Activated CD8-positive, alpha-beta memory T cell treated with anti-CD3 and anti-CD28 coated beads, Interleukin-2, amount 50 U/mL, for 48 hours (primary cell): ENCODE measurements around the gene EHBP1.

Source experiments
- DNase-seq: peaks from one replicate; pipeline ENCODE4 v3.0.0-alpha.2; 2020

Gene EHBP1

DNA sequence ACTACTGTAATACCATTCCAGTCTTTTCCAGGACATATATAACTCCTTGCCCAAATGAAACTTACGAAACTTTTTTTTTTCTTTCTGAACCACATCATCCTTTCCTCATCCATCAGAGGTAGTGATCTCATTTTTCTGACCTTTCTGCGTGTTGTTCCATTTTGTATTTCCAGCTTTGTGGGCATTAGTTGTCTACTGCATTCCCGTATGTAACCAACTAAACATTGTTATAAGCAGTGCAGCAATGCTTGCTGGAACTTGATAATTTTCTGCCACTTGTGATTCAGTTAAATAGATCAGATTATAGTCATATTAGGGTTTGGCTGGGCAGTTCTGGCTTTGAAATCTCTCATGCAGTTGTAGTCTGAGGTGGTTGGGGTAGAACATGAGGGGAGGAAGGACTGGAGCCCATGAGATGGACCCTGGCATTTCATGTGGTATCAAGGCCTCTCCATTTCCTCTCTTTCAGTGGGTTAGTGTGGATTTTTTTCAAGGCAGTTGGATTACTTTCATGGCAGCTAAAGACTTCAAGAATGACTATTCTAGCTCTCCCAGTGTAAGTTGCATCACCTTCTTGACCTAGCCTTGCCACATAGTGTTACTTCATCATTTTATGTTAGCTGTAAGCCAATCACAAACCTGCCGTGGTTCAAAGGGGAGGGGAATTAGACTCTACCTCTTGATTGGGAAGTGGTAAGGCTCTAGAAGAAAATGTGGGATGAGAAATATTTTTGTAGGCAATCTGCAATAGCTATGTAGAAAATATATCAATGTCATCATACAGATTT is 80.5 kb downstream of the EHBP1 start:
- DNase-seq, result no peak

DNA sequence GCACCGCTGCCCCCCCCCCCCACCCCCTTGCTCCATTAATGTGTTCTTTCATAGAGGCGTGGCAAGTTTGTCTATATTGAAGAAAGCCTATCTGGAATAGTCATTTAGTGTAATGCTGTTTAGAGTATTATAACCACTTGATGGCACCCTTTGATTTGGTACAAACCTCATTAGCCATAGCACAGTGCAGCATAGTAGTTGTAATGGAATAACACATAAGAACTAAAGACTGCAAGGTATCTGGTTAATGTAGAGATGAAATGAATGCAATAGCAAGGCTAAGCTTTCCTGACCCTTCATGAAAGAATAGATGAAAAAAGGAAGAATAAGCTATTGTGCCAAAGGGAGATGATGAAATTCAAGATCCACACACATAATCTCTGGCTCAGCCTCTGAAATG is 81.9 kb downstream of the EHBP1 start:
- DNase-seq, result no peak

DNA sequence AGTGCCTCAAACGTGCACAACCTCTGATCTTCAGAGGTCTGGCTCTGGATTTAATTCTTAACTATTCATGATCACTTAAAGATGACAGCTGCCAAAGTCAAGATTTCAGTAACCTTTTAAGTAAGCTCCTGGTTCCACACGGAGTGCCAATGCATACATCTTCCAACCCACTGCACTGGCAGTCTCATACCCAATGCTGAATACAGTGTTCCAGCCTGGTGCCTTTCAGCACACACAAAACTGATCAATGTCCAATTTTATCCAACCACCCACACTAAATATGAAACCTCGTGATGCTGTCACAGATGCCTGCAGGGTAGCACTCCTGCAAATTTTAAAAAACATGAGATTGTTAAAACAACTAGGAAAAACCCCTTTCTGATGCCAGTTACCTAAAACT is 84.0 kb downstream of the EHBP1 start:
- DNase-seq, result no peak

DNA sequence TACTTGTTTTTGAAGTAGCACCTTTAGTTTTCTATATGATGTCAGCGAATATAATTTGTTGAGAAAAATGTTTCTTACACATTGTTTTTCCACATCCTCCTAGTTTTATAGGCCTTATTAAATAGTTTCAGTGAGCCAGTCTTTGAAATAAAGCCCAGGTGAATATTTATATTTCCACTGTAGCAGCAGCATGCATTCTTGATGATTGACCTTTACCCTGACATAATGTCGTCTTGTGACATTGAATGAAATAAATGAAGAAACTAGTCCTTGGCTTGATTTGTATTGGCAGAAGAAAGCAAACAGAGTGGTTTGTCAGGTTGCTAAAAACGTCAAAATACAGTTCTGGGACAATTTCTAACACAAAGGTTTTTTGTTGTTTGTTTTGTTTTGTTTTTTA is 84.4 kb downstream of the EHBP1 start:
- no peak for DNase-seq

DNA sequence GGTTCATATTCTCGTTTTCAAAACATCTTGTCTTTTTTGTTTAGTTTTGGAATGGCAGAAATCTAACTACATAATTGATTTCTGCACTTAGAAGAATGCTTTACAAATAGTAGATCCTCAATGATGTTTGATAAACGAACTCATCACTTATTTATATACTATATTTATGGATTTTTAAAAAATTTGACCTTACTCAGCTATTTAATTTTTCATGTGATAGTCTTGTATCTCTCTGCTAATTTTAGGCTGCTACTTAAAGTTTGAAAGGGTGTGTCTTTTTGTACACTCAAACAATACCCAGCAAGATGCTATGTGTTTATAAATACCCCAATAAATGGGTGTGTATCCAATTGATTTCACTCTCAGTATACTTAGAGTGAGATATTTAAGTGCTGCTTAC is 86.9 kb downstream of the EHBP1 start:
- no peak for DNase-seq

DNA sequence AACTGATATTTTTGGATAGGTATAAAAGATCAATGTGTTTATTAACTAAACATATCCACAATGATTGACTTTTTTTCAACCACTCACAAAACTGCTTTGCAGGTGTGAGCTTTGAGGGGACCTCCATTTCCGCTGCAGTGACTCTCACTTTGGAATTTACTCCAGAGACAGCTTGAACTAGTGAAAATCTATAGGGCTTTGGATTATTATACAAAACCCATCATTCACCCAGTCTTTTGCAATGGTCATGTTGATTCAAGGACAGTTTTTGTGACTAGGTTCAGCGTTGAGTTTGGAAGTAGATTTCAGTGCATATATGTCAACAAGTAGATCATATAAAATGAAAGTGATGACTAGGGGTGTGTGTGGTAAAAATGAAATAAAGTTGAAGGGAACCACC is 87.7 kb downstream of the EHBP1 start:
- DNase-seq, result no peak

DNA sequence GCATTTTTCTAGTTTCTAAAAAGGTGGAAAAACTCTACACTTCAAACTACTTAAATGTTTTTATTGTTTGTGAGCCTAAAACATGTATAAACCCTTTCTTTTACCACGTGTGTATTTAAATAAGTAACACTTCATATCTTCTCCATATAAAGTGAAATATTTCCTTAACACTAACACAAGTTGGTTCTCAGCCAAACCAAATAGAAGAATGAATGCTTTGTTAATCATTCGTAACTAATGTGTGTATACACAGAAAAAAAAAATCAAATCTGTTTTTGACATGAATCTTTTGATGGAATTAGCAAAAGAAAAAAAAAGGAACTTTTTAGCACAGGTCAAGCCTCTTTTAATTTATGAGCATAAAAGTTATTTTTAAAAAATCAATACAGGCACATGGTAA is 89.3 kb downstream of the EHBP1 start:
- no peak for DNase-seq

DNA sequence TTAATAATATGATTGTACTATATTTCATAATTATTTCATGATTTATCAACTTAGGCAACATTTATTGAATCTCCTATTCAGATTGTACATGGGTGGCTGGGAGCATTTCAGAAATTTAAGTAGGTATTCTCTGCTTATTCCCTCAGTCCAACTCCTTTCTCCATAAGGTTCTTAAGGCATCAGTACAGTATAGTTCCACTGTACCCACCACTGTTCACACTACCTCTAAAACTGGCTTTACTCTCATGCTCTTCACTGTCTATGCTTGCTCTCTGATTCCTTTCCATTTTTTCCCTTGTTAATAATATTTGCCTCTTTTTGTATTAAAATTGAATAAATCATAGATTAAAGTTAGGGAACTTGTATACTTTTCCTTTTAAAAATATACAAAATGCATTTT is 89.8 kb downstream of the EHBP1 start:
- DNase-seq, result no peak

DNA sequence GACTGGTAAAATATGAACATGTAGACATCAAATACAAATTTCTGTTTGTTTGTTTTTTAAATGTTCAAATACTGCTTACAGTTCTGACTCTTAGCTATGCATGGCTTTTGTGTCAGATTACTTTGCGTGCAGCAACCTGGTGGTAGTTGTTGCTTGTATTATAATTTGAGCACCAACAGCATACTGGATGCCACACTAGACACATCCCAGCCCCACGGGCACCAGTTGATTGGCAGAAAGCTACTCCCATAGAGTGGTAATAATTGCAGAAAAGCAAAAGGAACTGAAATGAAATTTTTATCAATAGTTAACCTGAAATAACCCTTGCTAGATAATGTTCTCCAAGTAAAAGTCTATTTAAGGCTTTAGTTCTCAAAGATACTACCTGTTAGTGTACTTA is 91.6 kb downstream of the EHBP1 start:
- DNase-seq, result no peak

DNA sequence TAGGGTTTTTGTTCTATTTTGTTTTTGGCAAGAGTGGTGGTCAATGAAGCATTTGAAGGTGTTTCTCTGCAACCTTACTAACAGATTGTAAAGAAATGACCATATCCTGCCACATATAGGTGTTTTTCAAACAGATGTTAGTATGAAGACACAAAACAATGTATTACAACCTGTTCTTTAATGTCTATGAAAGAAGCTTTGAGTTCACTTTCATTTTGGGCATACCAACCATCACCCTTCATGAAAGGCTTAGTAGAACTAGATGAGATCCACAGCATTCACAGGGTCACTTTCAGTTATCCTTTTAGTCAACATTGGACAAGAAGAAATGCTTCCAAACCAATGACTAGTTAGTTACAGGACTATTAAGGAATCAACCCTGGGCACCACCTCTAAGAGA is 95.1 kb downstream of the EHBP1 start:
- no peak for DNase-seq

DNA sequence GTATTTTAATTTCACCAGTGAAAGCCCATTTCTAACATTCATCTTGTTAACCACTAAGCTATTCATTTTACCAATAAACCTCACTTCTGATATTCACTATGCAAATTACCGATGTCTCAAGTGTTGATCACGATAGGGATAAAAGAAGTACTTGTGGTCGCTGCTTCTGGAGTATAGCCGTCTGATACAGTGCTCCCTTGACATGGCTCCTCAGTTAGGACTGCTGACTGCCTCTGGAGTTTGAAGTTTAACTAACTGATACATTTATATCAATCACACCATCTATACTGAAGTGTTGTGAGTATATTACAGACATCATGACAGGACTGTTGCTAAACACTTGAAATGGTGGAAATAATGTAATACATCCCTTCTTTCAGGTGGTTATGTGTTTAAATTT is 95.6 kb downstream of the EHBP1 start:
- no peak for DNase-seq

DNA sequence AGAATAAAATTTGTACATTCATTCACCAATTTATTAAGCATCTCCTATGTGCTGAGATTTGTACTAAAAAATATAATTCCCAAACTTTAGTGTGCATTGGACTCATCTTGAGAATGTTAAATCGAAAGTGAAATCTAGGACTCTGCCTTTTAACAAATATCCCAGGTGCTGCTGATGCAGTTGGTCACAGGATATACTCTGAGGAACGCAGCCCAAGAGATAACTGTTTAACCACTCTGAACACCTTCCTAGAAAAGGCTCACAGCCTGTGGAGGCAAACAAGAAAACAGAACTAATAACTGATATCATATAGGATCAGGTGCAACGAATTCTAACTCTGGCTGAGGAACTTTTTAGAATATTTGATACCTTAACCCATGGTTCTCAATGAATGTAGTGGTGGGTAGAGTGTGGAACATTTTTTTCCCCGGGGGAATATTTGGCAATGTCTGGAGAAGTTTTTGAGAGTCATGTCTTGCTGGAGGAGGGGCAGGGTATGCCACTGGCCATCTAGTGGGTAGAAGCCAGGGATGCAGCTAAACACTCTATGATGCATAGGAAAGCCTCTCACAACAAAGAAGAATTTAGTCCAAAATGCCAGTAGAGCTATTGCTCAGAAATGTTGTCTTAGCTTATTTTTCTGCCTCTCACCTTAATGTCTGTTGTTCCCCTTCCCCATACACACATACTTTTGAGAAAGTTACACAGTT is 96.5 kb downstream of the EHBP1 start:
- DNase-seq, result no peak

DNA sequence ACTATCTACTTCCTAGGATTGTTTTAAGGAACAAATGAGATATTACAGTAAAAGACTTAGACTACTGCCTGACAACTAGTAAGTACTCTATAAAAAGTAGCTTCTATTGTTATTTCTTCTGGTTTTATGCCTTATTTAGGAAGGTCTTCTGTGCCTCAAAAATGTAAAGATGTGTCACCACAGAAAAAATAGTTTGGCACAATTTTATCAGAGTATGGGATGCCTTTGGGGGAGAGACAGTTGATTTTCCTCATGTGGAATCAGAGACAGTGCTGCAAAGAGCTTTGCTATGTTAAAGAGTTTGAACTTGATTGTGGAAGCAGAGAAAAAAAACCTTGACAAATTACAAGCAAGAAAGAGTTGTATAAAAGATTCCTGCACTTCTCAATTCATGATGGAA is 98.4 kb downstream of the EHBP1 start:
- DNase-seq, result no peak

DNA sequence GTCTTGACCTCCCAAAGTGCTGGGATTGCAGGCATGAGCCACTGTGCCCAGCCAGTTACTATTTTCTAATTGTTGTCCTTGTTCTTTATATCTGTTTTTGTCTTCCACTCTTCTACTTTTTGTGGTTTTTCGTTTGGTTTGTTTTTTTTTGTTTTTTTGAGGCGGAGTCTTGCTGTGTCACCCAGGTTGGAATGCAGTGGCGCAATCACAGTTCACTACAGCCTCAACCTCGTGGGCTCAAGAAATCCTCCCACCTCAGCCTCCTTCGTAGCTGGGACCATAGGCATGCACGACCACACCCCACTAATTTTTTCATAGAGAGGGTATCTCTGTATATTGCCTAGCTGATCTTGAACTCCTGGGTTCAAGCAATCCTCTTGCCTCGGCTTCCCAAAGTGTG is 100.7 kb downstream of the EHBP1 start:
- DNase-seq, result no peak

DNA sequence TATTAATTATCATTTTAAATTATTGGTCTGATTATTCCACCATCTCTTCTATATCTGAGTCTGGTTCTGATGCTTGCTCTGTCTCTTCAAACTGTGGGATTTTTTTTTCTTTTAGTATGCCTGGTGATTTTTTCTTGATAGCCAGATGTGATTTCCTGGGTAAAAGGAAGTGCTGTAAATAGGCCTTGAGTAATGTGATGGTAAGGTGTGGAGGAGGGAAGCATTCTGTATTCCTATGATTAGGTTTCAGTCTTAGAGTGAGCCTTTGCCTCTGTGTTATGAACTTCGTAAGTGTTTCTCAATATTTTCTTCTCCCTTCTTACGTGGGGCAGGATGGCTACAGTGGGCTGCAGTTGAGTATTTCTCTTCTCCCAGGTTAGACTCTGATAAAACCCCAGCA is 103.0 kb downstream of the EHBP1 start:
- DNase-seq, result no peak

DNA sequence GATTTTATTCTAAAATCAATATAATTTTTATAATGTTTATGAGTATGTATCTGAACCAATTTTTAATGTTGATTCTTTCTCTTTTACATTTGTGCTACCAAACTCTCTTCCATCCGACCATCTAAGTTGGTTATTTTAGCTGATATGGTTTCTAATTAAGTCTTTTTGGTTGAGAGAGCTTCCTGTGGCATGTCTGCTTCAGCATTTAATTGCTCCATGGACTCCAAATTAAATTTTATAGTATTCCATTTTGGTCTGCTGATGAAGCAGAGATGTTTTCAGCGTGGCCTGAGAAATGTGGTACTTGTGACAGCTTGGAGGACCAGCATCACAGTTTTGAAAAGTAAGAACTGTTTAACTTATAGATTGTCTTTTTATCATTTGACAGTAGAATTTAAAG is 105.6 kb downstream of the EHBP1 start:
- DNase-seq, result no peak

DNA sequence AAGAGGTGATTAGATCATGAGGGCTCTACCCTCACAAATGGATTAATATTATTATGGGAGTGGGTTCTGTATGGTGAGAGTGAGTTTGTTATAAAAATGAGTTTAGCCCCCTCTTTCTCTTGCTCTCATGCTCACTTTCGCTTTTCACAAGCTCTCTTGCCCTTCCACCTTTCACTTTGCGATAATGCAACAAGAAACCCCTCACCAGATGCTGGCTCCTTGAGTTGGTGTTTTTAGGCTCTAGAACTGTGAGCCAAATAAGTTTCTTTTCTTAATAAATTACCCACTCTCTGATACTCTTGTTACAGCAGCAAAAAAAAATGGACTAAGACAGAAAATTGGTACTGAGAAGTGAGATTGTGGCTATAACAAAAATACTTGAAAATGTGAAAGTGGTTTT is 106.5 kb downstream of the EHBP1 start:
- no peak for DNase-seq

DNA sequence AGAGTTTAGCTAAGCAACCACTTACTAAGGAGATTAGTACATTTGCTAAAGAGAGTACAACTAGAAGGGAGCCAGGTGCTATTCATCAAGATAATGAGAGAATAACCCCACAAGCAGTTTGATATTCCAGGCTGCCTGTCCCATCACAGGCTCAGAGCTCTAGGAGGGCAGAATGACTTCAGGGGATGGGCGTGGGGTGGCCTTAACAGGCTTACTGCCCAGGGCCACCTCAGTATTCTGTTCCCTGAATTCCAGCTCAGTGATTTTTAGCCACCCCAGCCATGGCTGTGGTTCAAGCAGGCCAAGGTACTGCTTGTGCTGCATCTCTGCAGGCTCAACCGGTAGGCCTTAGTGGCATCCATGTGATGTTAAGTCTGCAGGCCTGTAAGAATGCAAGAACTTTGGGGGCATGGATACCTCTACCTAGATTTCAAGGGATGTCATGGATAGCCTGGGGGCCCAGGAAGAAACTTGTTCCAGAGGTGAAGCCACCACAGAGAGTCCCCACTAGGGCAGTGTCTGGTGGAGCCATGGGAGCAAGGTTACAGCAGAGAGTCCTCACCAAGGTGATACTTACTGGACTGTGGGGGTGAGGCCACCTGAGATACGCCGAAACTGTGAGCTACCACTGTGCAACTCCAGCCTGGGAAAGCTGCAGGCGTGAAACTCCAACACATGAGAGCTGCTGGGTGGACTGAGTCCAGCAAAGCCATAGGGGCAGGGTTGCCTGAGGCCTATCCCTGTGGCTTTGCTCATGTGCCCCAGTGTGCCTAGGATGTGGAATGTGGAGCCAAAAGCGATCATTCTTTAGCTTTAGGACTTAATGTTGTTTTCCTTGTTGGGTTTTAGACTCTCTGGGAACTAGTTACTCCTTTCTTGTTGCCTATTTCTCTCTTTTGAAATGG is 107.7 kb downstream of the EHBP1 start:
- no peak for DNase-seq

DNA sequence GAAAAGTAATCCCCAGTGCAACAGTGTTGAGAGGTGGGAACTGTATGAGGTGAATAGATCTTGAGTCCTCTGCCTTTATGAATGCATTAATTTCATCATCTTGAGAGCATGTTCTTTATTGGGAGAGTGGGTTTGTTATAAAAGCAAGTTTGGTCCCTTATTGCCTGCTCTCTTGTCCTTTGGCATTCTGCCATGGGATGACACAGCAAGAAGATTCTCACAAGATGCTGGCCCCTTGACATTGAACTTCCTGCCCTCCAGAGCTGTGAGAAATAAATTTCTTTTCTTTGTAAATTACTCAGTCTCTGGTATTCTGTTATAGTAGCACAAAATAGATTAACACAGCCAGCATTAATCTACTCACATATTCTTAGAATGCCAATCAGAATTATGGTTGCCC is 108.6 kb downstream of the EHBP1 start:
- DNase-seq, result no peak

DNA sequence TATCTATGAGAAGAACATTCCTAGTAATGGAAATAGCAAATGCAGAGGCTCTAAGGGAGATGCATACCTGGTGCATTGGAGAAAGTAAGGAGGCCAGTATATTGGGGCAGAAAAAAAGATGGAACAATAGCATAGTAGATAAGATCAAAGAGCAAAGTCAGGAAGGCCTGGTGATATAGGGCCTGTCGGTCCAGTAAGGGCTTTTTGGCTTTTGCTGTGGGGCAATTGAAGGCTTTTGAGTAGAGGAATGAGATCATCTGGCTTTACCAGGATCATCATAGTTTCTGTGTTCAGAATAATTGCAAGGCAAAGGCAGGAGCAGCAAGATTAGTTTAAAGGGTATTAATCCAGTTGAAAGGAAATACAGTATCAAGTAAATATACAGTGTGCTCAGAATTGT is 111.8 kb downstream of the EHBP1 start:
- no peak for DNase-seq

DNA sequence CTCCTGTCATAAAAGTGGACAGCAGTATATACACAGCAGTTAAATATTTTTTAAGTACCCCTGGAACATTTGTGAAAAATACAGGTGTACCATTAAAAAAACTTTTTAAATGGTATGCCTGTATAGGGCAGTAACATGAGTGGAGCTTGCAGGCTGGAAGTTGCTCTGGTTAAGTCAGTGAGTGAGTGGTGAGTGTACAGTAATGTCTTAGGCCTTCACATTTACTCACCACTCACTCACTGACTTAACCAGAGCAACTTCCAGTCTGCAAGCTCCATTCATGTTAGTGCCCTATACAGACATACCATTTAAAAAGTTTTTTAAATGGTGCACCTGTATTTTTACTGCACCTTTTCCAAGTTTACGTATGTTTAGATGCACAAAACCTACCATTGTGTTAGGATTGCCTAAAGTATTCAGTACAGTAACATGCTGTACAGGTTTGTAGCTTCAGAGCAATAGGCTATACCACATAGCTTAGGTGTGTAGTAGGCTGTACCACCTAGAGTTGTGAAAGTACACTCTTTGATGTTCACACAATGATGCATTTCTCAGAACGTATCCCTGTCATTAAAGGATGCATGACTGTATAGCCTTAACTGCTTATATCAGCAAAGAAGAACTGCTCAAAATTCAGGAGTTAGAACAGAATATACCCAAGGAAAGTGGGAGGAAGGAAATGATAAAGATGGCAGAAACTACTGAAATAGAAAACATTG is 112.6 kb downstream of the EHBP1 start:
- DNase-seq, result no peak

DNA sequence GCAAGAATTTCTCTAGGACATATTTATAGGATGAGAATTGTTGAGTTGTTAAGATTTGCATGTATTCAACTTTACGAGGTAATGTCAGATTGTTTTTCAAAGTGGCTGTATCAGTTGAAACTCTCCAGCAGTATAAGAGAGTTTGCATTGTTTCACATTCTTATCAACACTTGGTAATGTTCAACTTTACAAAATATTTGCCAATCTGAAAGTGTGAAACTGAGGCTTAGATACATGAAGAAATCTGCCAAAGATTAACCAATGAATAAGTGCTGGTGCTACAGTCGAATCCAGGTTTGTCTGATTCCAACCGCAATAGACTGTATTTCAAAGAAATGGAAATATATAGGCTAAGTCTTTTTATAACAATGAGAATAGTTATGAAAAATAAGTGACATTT is 117.0 kb downstream of the EHBP1 start:
- no peak for DNase-seq

DNA sequence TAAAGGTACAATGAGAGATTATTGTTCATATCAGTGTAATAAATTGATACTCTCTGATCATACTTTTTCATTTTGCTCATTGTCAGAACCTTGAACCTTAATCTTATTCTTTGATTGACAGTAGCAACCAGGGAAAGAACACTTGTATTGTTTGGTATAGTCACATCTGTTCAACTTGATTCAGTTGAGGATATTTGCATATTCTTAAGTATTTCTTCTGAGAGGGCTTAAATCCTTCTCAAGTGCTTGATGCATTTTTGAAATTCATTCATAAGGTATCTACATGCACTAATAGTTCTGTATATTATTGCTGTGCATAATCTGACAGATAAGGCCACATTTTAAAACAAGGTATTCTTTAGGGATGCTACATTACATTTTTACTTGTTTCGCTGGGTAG is 118.9 kb downstream of the EHBP1 start:
- no peak for DNase-seq
